Right lobe of liver (tissue), 6 donors: Measurements from ENCODE around the gene CRIM1. TPM values are rescaled to one million over a fixed set of nuclear protein-coding genes. Genes with fewer than 3 reads are reported as not detected.

Experiments used
- ATAC-seq, 4 donors: fragments of 200-7000 bp; cut with Tn5 transposase; one replicate each; pipeline ENCODE4 v1.9.1; 2020; ENCODE audit warnings: mild to moderate bottlenecking in 4 of 4, moderate library complexity in 4 of 4
- DNase-seq, 3 donors: peaks; one replicate each; pipeline ENCODE4 v3.0.0-alpha.2; 2020
- H3K27ac ChIP-seq, 3 donors: fragments of 200-600 bp; one replicate each; pipeline ENCODE4 v1.8.0; 2022
- H3K27me3 ChIP-seq, 2 donors: fragments of 200-600 bp; one replicate each; pipeline ENCODE4 v1.8.0; 2022
- H3K36me3 ChIP-seq, 4 donors: fragments of 200-600 bp; sonication (generic) in 1 of 4; one replicate each; pipeline versions ENCODE4 v1.5.1 to v1.8.0; 2017 to 2022; ENCODE audit warnings: control low read depth in 1 of 4
- H3K4me1 ChIP-seq, 4 donors: fragments of 200-600 bp; sonication (generic) in 1 of 4; one replicate each; pipeline versions ENCODE4 v1.5.1 to v1.8.0; 2017 to 2022; ENCODE audit warnings: control low read depth in 1 of 4
- H3K4me3 ChIP-seq, 3 donors: fragments of 200-600 bp; one replicate each; pipeline ENCODE4 v1.8.0; 2022
- H3K9me3 ChIP-seq, 4 donors: fragments of 200-600 bp; sonication (generic) in 1 of 4; one replicate each; pipeline versions ENCODE4 v1.5.1 to v1.8.0; 2017 to 2022; ENCODE audit warnings: control low read depth in 1 of 4
- POLR2A ChIP-seq: fragments of 450-650 bp; IDR thresholded peaks from one replicate; pipeline ENCODE4 v1.6.1; 2017; ENCODE audit warnings: antibody characterized with exemption, mild to moderate bottlenecking
- WGBS: methylation state at CpG from one replicate; pipeline ENCODE4 v1.1.6; 2018; ENCODE audit warnings: low coverage, low lambda C conversion rate; ENCODE audit not compliant: insufficient coverage; ENCODE audit errors: missing lambda C conversion rate; 5-methylcytosine and 5-hydroxymethylcytosine counted together
- intact Hi-C, 2 donors: fragments of 100-400 bp; cut with DNase I; formaldehyde crosslinking; loops; one replicate each; pipeline versions ENCODE4 v1.11.2 to v1.14.1; 2022
- total RNA-seq, 6 experiments: library from RNA; depleted of rRNA in 2 of 6; stranded (reverse); fragments of >200 nt in 2 of 6; fragmentation: NEBNext Ultra II Directional in 3 of 6; extraction: Animal tissue kit (Norgen Biotek cat#: 25700) in 3 of 6; gene quantifications; one replicate each; pipeline versions ENCODE4 v1.1.0 to v1.2.4, GENCODE V29; 2016 to 2023
- TF ChIP-seq, protein P1 (sequence below), 4 donors: fragments of 200-600 bp in 3 of 4; fragments of 450-650 bp in 1 of 4; IDR thresholded peaks; one replicate each; pipeline versions ENCODE4 v1.5.1 to v1.8.0; 2016 to 2022; ENCODE audit warnings: antibody characterized with exemption in 4 of 4, mild to moderate bottlenecking in 2 of 4
- donor health status: DM: no; HTN: yes; CAD: no.
- donor health status: DM: no; HTN: no; CAD: no.
- donor health status: DM: no; HTN: no; CAD: no.
- donor health status: DM: no; HTN: yes; CAD: no.
- donor health status: DM: no; HTN: yes; CAD: no.

CRIM1 gene
- total RNA-seq, 6 experiments from 2014 or later: 4.2 to 30.5 (median 16.7) TPM

DNA sequence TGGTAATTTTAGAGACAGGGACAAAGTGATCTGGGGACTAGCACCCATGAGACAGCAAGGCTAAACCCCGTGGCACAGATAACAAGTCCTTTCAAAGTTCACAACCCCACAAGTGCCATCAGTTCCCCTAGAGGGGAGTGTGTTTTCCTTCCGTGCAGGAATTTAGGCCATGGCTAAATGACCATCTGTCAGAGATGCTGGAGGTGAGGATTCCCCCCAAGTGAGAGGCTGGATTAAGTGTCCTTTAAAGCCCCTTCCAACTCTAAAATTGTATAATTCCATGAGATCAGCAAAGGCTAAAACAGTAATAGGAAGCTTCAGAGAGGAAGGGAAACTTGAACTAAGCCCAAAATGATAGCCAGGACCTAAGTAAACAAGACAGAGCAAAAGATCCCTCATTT is 233.7 kb downstream of the CRIM1 start:
- Histone ChIP-seq H3K4me1 (peaks cover 0 to 4% (median 0%) of the 10 kb centered on the region in 4 donors), H3K27ac (no peak overlapping the region), H3K27me3 (no peaks in the 10 kb centered on the region), H3K9me3 (no peaks in the 10 kb centered on the region), H3K4me3 (no peak overlapping the region), H3K36me3 (peaks cover 0 to 7% (median 0%) of the 10 kb centered on the region in 4 donors)
- DNase-seq (no peak), ATAC-seq (peak; percentile 31 to 64 (median 50))
- TF ChIP-seq, protein P1, sequence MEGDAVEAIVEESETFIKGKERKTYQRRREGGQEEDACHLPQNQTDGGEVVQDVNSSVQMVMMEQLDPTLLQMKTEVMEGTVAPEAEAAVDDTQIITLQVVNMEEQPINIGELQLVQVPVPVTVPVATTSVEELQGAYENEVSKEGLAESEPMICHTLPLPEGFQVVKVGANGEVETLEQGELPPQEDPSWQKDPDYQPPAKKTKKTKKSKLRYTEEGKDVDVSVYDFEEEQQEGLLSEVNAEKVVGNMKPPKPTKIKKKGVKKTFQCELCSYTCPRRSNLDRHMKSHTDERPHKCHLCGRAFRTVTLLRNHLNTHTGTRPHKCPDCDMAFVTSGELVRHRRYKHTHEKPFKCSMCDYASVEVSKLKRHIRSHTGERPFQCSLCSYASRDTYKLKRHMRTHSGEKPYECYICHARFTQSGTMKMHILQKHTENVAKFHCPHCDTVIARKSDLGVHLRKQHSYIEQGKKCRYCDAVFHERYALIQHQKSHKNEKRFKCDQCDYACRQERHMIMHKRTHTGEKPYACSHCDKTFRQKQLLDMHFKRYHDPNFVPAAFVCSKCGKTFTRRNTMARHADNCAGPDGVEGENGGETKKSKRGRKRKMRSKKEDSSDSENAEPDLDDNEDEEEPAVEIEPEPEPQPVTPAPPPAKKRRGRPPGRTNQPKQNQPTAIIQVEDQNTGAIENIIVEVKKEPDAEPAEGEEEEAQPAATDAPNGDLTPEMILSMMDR (IDR thresholded peaks at IDR 0.05): no peak
- no peak for TF ChIP-seq POLR2A
- intact Hi-C loops: no loop called here
- WGBS: 20% methylated on average over 1 of the region's 2 CpGs

DNA sequence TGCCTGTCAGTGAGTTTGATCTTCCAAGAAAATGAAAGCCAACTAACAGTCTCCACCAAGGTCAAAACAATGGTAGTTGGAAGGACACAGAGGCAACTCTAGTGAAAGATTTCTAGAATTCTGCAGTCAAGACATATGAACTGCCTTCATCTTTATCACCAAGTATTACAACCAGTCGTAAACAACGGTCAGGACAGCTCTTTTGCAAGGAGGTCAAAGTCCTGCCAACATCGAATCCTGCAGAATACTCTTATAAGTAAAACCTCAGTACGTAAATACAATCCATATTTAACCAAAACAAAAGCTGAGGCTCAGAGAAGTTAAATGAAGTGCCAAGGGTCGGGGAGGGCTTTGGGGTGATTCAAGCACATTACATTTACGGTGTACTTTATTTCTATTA is 239.3 kb downstream of the CRIM1 start:
- TF ChIP-seq, protein P1 (IDR thresholded peaks at IDR 0.05): no peak
- TF ChIP-seq POLR2A: no peak
- H3K27me3 ChIP-seq: no peaks in the 10 kb centered on the region
- intact Hi-C loops: no loop called here
- peaks cover 0 to 3% (median 0%) of the 10 kb centered on the region in 4 donors for H3K36me3 ChIP-seq
- H3K27ac ChIP-seq: no peak overlapping the region
- H3K4me1 ChIP-seq: peaks cover 0 to 18% (median 2%) of the 10 kb centered on the region in 4 donors
- ATAC-seq (no peak), DNase-seq (no peak)
- H3K9me3 ChIP-seq: no peaks in the 10 kb centered on the region
- H3K4me3 ChIP-seq: no peak overlapping the region
- 60% methylated on average over 6 of the region's 6 CpGs for WGBS

DNA sequence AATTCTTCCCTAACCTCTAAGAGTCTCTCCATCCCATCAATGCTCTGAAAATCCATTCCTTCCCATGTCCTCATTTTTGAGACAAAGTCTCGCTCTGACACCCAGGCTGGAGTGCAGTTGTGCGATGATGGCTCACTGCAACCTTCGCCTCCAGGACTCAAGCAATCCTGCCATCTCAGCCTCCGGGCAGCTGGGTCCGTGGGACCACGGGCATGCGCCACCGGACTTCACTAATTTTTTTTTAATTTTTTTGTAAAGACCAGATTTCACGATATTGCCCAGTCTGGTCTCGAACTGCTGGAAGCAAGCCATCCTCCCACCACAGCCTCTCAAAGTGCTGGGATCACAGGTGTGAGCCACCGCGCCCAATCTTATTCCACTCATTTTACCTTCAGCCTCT is 240.8 kb downstream of the CRIM1 start:
- Histone ChIP-seq H3K4me3 (no peak overlapping the region), H3K9me3 (no peaks in the 10 kb centered on the region), H3K36me3 (no peaks in the 10 kb centered on the region), H3K4me1 (peaks cover 0 to 18% (median 2%) of the 10 kb centered on the region in 4 donors), H3K27me3 (no peaks in the 10 kb centered on the region), H3K27ac (no peak overlapping the region)
- DNase-seq (no peak), ATAC-seq (no peak)
- WGBS: 98% methylated on average over 11 of the region's 12 CpGs
- intact Hi-C loops: no loop called here
- TF ChIP-seq, protein P1 (IDR thresholded peaks at IDR 0.05): no peak
- no peak for TF ChIP-seq POLR2A

DNA sequence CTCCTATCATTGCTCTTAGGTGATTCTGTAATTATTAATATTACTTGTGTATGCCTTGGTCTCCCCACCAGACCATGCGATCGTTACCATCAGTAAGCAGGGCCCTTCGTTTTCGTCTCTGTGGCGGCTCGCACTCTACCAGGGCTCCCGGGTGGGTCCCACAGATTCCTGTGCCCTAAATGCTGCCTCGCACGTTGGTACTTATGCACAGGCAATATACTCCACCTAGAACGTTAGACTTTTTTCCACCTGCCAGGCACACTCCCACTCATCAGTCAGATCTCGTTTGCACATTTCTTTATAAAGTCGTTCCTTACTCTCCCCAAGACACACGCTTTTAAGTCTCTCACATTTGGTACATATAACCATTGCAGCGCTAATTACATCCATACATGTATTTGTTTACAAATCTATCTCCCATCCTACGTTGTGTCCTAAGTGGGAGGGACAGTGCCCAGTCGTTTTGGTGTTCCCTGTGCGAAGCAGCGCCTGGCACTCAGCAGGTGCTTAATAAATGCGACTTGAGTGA is 241.5 kb downstream of the CRIM1 start:
- Histone ChIP-seq H3K27ac (peak overlapping the region in 2 of 3 donors; percentile 87 to 93), H3K4me3 (peak overlapping the region; percentile 77 to 100 (median 100)), H3K4me1 (peaks cover 0 to 18% (median 2%) of the 10 kb centered on the region in 4 donors), H3K9me3 (no peaks in the 10 kb centered on the region), H3K36me3 (no peaks in the 10 kb centered on the region), H3K27me3 (no peaks in the 10 kb centered on the region)
- no peak for TF ChIP-seq POLR2A
- TF ChIP-seq, protein P1 (IDR thresholded peaks at IDR 0.05): no peak
- WGBS: 31% methylated on average over 18 of the region's 19 CpGs
- no peak for DNase-seq
- no peak for ATAC-seq
- intact Hi-C loops: no loop called here
